Right lobe of liver (tissue), 6 donors: Measurements from ENCODE around the gene EML2. TPM values are rescaled to one million over a fixed set of nuclear protein-coding genes. Genes with fewer than 3 reads are reported as not detected.
"Not testable (repeated sequence)": the region's sequence is repeated elsewhere in the genome, so short reads cannot be mapped to it uniquely, and the experiment has no call there.

Experiments
- ATAC-seq, 4 donors: fragments of 200-7000 bp; cut with Tn5 transposase; one replicate each; pipeline ENCODE4 v1.9.1; 2020; ENCODE audit warnings: mild to moderate bottlenecking in 4 of 4, moderate library complexity in 4 of 4
- DNase-seq, 3 donors: peaks; one replicate each; pipeline ENCODE4 v3.0.0-alpha.2; 2020
- H3K27ac ChIP-seq, 3 donors: fragments of 200-600 bp; one replicate each; pipeline ENCODE4 v1.8.0; 2022
- H3K27me3 ChIP-seq, 2 donors: fragments of 200-600 bp; one replicate each; pipeline ENCODE4 v1.8.0; 2022
- H3K36me3 ChIP-seq, 4 donors: fragments of 200-600 bp; sonication (generic) in 1 of 4; one replicate each; pipeline versions ENCODE4 v1.5.1 to v1.8.0; 2017 to 2022; ENCODE audit warnings: control low read depth in 1 of 4
- H3K4me1 ChIP-seq, 4 donors: fragments of 200-600 bp; sonication (generic) in 1 of 4; one replicate each; pipeline versions ENCODE4 v1.5.1 to v1.8.0; 2017 to 2022; ENCODE audit warnings: control low read depth in 1 of 4
- H3K4me3 ChIP-seq, 3 donors: fragments of 200-600 bp; one replicate each; pipeline ENCODE4 v1.8.0; 2022
- H3K9me3 ChIP-seq, 4 donors: fragments of 200-600 bp; sonication (generic) in 1 of 4; one replicate each; pipeline versions ENCODE4 v1.5.1 to v1.8.0; 2017 to 2022; ENCODE audit warnings: control low read depth in 1 of 4
- CTCF ChIP-seq, 4 donors: fragments of 200-600 bp in 3 of 4; fragments of 450-650 bp in 1 of 4; IDR thresholded peaks; one replicate each; pipeline versions ENCODE4 v1.5.1 to v1.8.0; 2016 to 2022; ENCODE audit warnings: antibody characterized with exemption in 4 of 4, mild to moderate bottlenecking in 2 of 4
- POLR2A ChIP-seq: fragments of 450-650 bp; IDR thresholded peaks from one replicate; pipeline ENCODE4 v1.6.1; 2017; ENCODE audit warnings: antibody characterized with exemption, mild to moderate bottlenecking
- WGBS: methylation state at CpG from one replicate; pipeline ENCODE4 v1.1.6; 2018; ENCODE audit warnings: low coverage, low lambda C conversion rate; ENCODE audit not compliant: insufficient coverage; ENCODE audit errors: missing lambda C conversion rate; 5-methylcytosine and 5-hydroxymethylcytosine counted together
- intact Hi-C, 2 donors: fragments of 100-400 bp; cut with DNase I; formaldehyde crosslinking; loops; one replicate each; pipeline versions ENCODE4 v1.11.2 to v1.14.1; 2022
- long read RNA-seq: library from polyadenylated mRNA; unstranded; transcript quantifications from one replicate; pipeline ENCODE4 v2.0.0, GENCODE V29; 2019
- total RNA-seq, 6 experiments: library from RNA; depleted of rRNA in 2 of 6; stranded (reverse); fragments of >200 nt in 2 of 6; fragmentation: NEBNext Ultra II Directional in 3 of 6; extraction: Animal tissue kit (Norgen Biotek cat#: 25700) in 3 of 6; gene quantifications; one replicate each; pipeline versions ENCODE4 v1.1.0 to v1.2.4, GENCODE V29; 2016 to 2023
- donor health status: DM: no; HTN: yes; CAD: no.
- donor health status: DM: no; HTN: no; CAD: no.
- donor health status: DM: no; HTN: no; CAD: no.
- donor health status: DM: no; HTN: yes; CAD: no.
- donor health status: DM: no; HTN: yes; CAD: no.

EML2 gene
- 10 to 100 TPM; 12.6 to 19.7 (median 13.8) TPM for total RNA-seq
- long read RNA-seq = 0 reads

GRCh38 chr19:45638930-45639729, at the start of gene EML2:
Gene EML2 (minus strand): TSS chr19:45639397. CDS start chr19:45639376, 21 bp downstream.
- H3K27me3 ChIP-seq = no peaks in the 10 kb centered on the region
- ATAC-seq (peak; percentile 37 to 64 (median 52)), DNase-seq (peak; percentile 62 to 68 (median 63))
- intact Hi-C loops = loop anchor here in 1 of 2 donors (10.0 kb wide), 1 partner anchor 114 kb away; no protein-coding TSS in a partner anchor
- peak within 1 kb of the TSS; percentile 59 to 62 (median 61) for H3K4me3 ChIP-seq
- H3K36me3 ChIP-seq = no peaks in the 10 kb centered on the region
- no peak for TF ChIP-seq POLR2A
- peak in 2 of 4 donors; percentile 7 to 11 for TF ChIP-seq CTCF (IDR thresholded peaks at IDR 0.05)
- peak within 1 kb of the TSS in 1 of 3 donors; percentile 18 for H3K27ac ChIP-seq
- WGBS = 6% methylated on average over 27 of the region's 52 CpGs
- H3K9me3 ChIP-seq = no peaks in the 10 kb centered on the region
- peaks cover 0 to 27% (median 15%) of the 10 kb centered on the region in 4 donors for H3K4me1 ChIP-seq

GRCh38 chr19:45687599-45687998, 48.4 kb upstream of the EML2 start:
- intact Hi-C loops = no loop called here
- H3K27me3 ChIP-seq = no peaks in the 10 kb centered on the region
- 73% methylated on average over 3 of the region's 9 CpGs for WGBS
- no peak overlapping the region for H3K27ac ChIP-seq
- ATAC-seq = no peak
- peaks cover 0 to 7% (median 0%) of the 10 kb centered on the region in 4 donors for H3K4me1 ChIP-seq
- no peaks in the 10 kb centered on the region for H3K9me3 ChIP-seq
- no peak overlapping the region for H3K4me3 ChIP-seq
- TF ChIP-seq CTCF (IDR thresholded peaks at IDR 0.05) (no peak), POLR2A (no peak)
- DNase-seq = no peak
- H3K36me3 ChIP-seq = peaks cover 0 to 34% (median 10%) of the 10 kb centered on the region in 4 donors

- H3K4me1 ChIP-seq, intact Hi-C loops, H3K4me3 ChIP-seq, DNase-seq, ATAC-seq, H3K27me3 ChIP-seq, H3K27ac ChIP-seq, H3K9me3 ChIP-seq: not testable (repeated sequence)
- H3K36me3 ChIP-seq = peaks cover 0 to 34% (median 10%) of the 10 kb centered on the region in 4 donors
- WGBS = 83% methylated on average over 8 of the region's 11 CpGs
Observed at GRCh38 chr19:45685045-45685444, 45.8 kb upstream of the EML2 start.

- no peak overlapping the region for H3K4me3 ChIP-seq
- 63% methylated on average over 4 of the region's 5 CpGs for WGBS
- DNase-seq (no peak), ATAC-seq (no peak)
- no peaks in the 10 kb centered on the region for H3K9me3 ChIP-seq
- H3K36me3 ChIP-seq = peaks cover 0 to 29% (median 8%) of the 10 kb centered on the region in 4 donors
- peaks cover 0 to 4% (median 2%) of the 10 kb centered on the region in 4 donors for H3K4me1 ChIP-seq
- H3K27ac ChIP-seq = no peak overlapping the region
- intact Hi-C loops = no loop called here
- no peaks in the 10 kb centered on the region for H3K27me3 ChIP-seq
- TF ChIP-seq CTCF (IDR thresholded peaks at IDR 0.05) (no peak), POLR2A (no peak)
Observed at GRCh38 chr19:45682908-45683307, 43.7 kb upstream of the EML2 start.

- H3K36me3 ChIP-seq = peaks cover 0 to 21% (median 4%) of the 10 kb centered on the region in 4 donors
- intact Hi-C loops = no loop called here
- no peak overlapping the region for H3K4me3 ChIP-seq
- ATAC-seq (no peak), DNase-seq (no peak)
- H3K9me3 ChIP-seq = no peaks in the 10 kb centered on the region
- peaks cover 0 to under 1% of the 10 kb centered on the region in 2 donors for H3K27me3 ChIP-seq
- H3K27ac ChIP-seq = no peak overlapping the region
- H3K4me1 ChIP-seq = peaks cover 0 to 4% (median 2%) of the 10 kb centered on the region in 4 donors
- 84% methylated on average over 6 of the region's 8 CpGs for WGBS
- TF ChIP-seq CTCF (IDR thresholded peaks at IDR 0.05) = no peak
- no peak for TF ChIP-seq POLR2A
Observed at GRCh38 chr19:45682117-45682516, 42.9 kb upstream of the EML2 start.
